Bone marrow (tissue), 2 donors: ENCODE results near the gene LRRC70.

ENCODE experiments used
- DNase-seq, 2 donors: peaks; one replicate each; lab custom pipeline; 2025; lab: John Stamatoyannopoulos, UW

Gene LRRC70

GRCh38 chr5:62574599-62574998 is 4.0 kb upstream of the LRRC70 start:
- DNase-seq, result no peak

GRCh38 chr5:62575066-62575465 is 3.6 kb upstream of the LRRC70 start:
- DNase-seq, result no peak

GRCh38 chr5:62575489-62575888 is 3.1 kb upstream of the LRRC70 start:
- DNase-seq, result no peak

GRCh38 chr5:62576570-62577170 is 1.9 kb upstream of the LRRC70 start:
- no peak for DNase-seq

- DNase-seq, result no peak
These were observed 1.1 kb upstream of the LRRC70 start for GRCh38 chr5:62577488-62577887.

- DNase-seq, result no peak
These were observed 1.1 kb downstream of the LRRC70 start for GRCh38 chr5:62579761-62580160.

GRCh38 chr5:62581836-62582597 is 3.4 kb downstream of the LRRC70 start:
- DNase-seq, result peak in 1 of 2 donors; percentile 24

- no peak for DNase-seq
These were observed 5.8 kb downstream of the LRRC70 start for GRCh38 chr5:62584391-62584790.

- DNase-seq, result no peak
These were observed 6.7 kb downstream of the LRRC70 start for GRCh38 chr5:62585306-62585705.

- peak in 1 of 2 donors; percentile 11 for DNase-seq
These were observed 7.1 kb downstream of the LRRC70 start for GRCh38 chr5:62585751-62586150.

GRCh38 chr5:62587737-62588136 is 9.1 kb downstream of the LRRC70 start:
- no peak for DNase-seq

GRCh38 chr5:62588668-62589067 is 10.0 kb downstream of the LRRC70 start:
- no peak for DNase-seq

- DNase-seq, result no peak
These were observed 10.9 kb downstream of the LRRC70 start for GRCh38 chr5:62589504-62589903.

- no peak for DNase-seq
These were observed 11.8 kb downstream of the LRRC70 start for GRCh38 chr5:62590387-62590786.

GRCh38 chr5:62592558-62592957 is 13.9 kb downstream of the LRRC70 start:
- DNase-seq, result peak in 1 of 2 donors; percentile 10

- no peak for DNase-seq
These were observed 14.7 kb downstream of the LRRC70 start for GRCh38 chr5:62593331-62593730.

- DNase-seq, result no peak
These were observed 15.9 kb downstream of the LRRC70 start for GRCh38 chr5:62594364-62594984.

- DNase-seq, result no peak
These were observed 17.5 kb downstream of the LRRC70 start for GRCh38 chr5:62596096-62596495.

- DNase-seq, result no peak
These were observed 18.1 kb downstream of the LRRC70 start for GRCh38 chr5:62596691-62597090.

- DNase-seq, result no peak
These were observed 18.7 kb downstream of the LRRC70 start for GRCh38 chr5:62597314-62597713.

- no peak for DNase-seq
These were observed 22.1 kb downstream of the LRRC70 start for GRCh38 chr5:62600560-62601252.

GRCh38 chr5:62603934-62604333 is 25.3 kb downstream of the LRRC70 start:
- DNase-seq, result no peak

- no peak for DNase-seq
These were observed 27.0 kb downstream of the LRRC70 start for GRCh38 chr5:62605638-62606037.
